ENCODE data around the gene CTDSPL. TPM values are rescaled to one million over a fixed set of nuclear protein-coding genes. Genes with fewer than 3 reads are reported as not detected.

The CTDSPL gene
- polyA plus RNA-seq, 1 donor = 36.3 TPM

- no peak for DNase-seq
Observed at GRCh38 chr3:37853691-37854413, 7.8 kb upstream of the CTDSPL start.

- peak; percentile 82 for DNase-seq
Observed at GRCh38 chr3:37855363-37855970, 6.2 kb upstream of the CTDSPL start.

- no peak for DNase-seq
Observed at GRCh38 chr3:37856381-37856780, 5.3 kb upstream of the CTDSPL start.

- no peak for DNase-seq
Observed at GRCh38 chr3:37858742-37859141, 2.9 kb upstream of the CTDSPL start.

GRCh38 chr3:37859354-37859753, 2.3 kb upstream of the CTDSPL start:
- no peak for DNase-seq

GRCh38 chr3:37859908-37860199, 1.8 kb upstream of the CTDSPL start:
- no peak for DNase-seq

GRCh38 chr3:37862219-37862902, 681 bp downstream of the CTDSPL start:
- peak; percentile 43 for DNase-seq

- DNase-seq = peak; percentile 39
Observed at GRCh38 chr3:37862903-37863815, 1.5 kb downstream of the CTDSPL start.

- no peak for DNase-seq
Observed at GRCh38 chr3:37863949-37864822, 2.5 kb downstream of the CTDSPL start.

GRCh38 chr3:37864904-37865303, 3.2 kb downstream of the CTDSPL start:
- no peak for DNase-seq

- DNase-seq = no peak
Observed at GRCh38 chr3:37867144-37867543, 5.5 kb downstream of the CTDSPL start.

GRCh38 chr3:37871858-37872257, 10.2 kb downstream of the CTDSPL start:
- DNase-seq = no peak

GRCh38 chr3:37872413-37873160, 10.9 kb downstream of the CTDSPL start:
- no peak for DNase-seq

GRCh38 chr3:37876279-37876678, 14.6 kb downstream of the CTDSPL start:
- DNase-seq = no peak

- no peak for DNase-seq
Observed at GRCh38 chr3:37882711-37883110, 21.0 kb downstream of the CTDSPL start.

- DNase-seq = no peak
Observed at GRCh38 chr3:37885814-37886213, 24.1 kb downstream of the CTDSPL start.

- DNase-seq = no peak
Observed at GRCh38 chr3:37886395-37886794, 24.7 kb downstream of the CTDSPL start.

- DNase-seq = no peak
Observed at GRCh38 chr3:37887062-37887461, 25.4 kb downstream of the CTDSPL start.

GRCh38 chr3:37887824-37888223, 26.1 kb downstream of the CTDSPL start:
- no peak for DNase-seq

GRCh38 chr3:37888421-37888820, 26.7 kb downstream of the CTDSPL start:
- no peak for DNase-seq

- no peak for DNase-seq
Observed at GRCh38 chr3:37890522-37890921, 28.8 kb downstream of the CTDSPL start.
